ENCODE measurements around the gene ZNF292.

- TF ChIP-seq CTCF (IDR thresholded peaks at IDR 0.05): no peak
- no peak for TF ChIP-seq POLR2AphosphoS5 (IDR thresholded peaks at IDR 0.05)
- no peak for TF ChIP-seq EP300 (IDR thresholded peaks at IDR 0.05)
- no peak for TF ChIP-seq POLR2A (IDR thresholded peaks at IDR 0.05)
Observed at GRCh38 chr6:87171938-87172633, 16.7 kb downstream of the ZNF292 start.

Measured in stomach (tissue), 4 donors.